GM18868 (cell line): ENCODE measurements around the gene SORBS1.

ENCODE experiments used
- ATAC-seq: cut with Tn5 transposase; IDR thresholded peaks from one replicate; pipeline ENCODE4 v1.9.1; 2021; ENCODE audit warnings: mild to moderate bottlenecking, moderate library complexity; ENCODE audit not compliant: unreplicated experiment

SORBS1 gene

GRCh38 chr10:95279042-95279820, 281.9 kb downstream of the SORBS1 start:
- peak; percentile 64 for ATAC-seq

- ATAC-seq = no peak
Measured at GRCh38 chr10:95278061-95278988, 282.8 kb downstream of the SORBS1 start.

- ATAC-seq = no peak
Measured at GRCh38 chr10:95277614-95278013, 283.6 kb downstream of the SORBS1 start.

- ATAC-seq = no peak
Measured at GRCh38 chr10:95277201-95277570, 284.0 kb downstream of the SORBS1 start.

GRCh38 chr10:95276367-95277200, 284.6 kb downstream of the SORBS1 start:
- ATAC-seq = no peak

- no peak for ATAC-seq
Measured at GRCh38 chr10:95275726-95276366, 285.3 kb downstream of the SORBS1 start.

- no peak for ATAC-seq
Measured at GRCh38 chr10:95273393-95274312, 287.5 kb downstream of the SORBS1 start.

GRCh38 chr10:95268438-95268837, 292.7 kb downstream of the SORBS1 start:
- ATAC-seq = no peak

- ATAC-seq = no peak
Measured at GRCh38 chr10:95267251-95267650, 293.9 kb downstream of the SORBS1 start.

GRCh38 chr10:95266674-95267095, 294.5 kb downstream of the SORBS1 start:
- peak; percentile 95 for ATAC-seq

GRCh38 chr10:95265572-95265971, 295.6 kb downstream of the SORBS1 start:
- no peak for ATAC-seq

GRCh38 chr10:95264227-95265051, 296.7 kb downstream of the SORBS1 start:
- no peak for ATAC-seq

GRCh38 chr10:95263864-95264226, 297.3 kb downstream of the SORBS1 start:
- no peak for ATAC-seq

GRCh38 chr10:95262763-95263518, 298.2 kb downstream of the SORBS1 start:
- ATAC-seq = no peak

GRCh38 chr10:95261926-95262325, 299.2 kb downstream of the SORBS1 start:
- ATAC-seq = no peak
